SU-DHL-6 (cell line): ENCODE results near the gene FGD4.

Experiments
- H2AFZ ChIP-seq: fragments of 200-600 bp; sonication (generic); 2 replicates; pipeline ENCODE4 v1.6.1; 2014; ENCODE audit warnings: low read depth, mild to moderate bottlenecking, moderate library complexity, mixed read lengths, antibody characterized with exemption, low read length; ENCODE audit not compliant: severe bottlenecking
- H3F3A ChIP-seq: fragments of 200-600 bp; shearing (Covaris generic); 2 replicates; pipeline ENCODE4 v1.6.0; 2016; ENCODE audit warnings: antibody characterized with exemption, mild to moderate bottlenecking; ENCODE audit not compliant: insufficient read depth
- H3K27ac ChIP-seq: fragments of 200-600 bp; sonication (generic); 2 replicates; pipeline ENCODE4 v1.5.1; 2016; ENCODE audit warnings: low read depth, mild to moderate bottlenecking, low read length, moderate library complexity, mixed read lengths
- H3K27me3 ChIP-seq: fragments of 200-600 bp; sonication (generic), shearing (Covaris generic); 2 replicates; pipeline ENCODE4 v1.6.0; 2014; ENCODE audit warnings: mild to moderate bottlenecking, low read length
- H3K36me3 ChIP-seq: fragments of 200-600 bp; sonication (generic); 2 replicates; pipeline ENCODE4 v1.6.1; 2014; ENCODE audit warnings: mild to moderate bottlenecking, low read length, mixed read lengths
- H3K4me2 ChIP-seq: fragments of 300-600, 200-600 bp; shearing (Covaris generic), sonication (generic); 2 replicates; pipeline ENCODE4 v1.6.0; 2014; ENCODE audit warnings: low read length, low read depth, mild to moderate bottlenecking; ENCODE audit not compliant: poor library complexity, severe bottlenecking
- H3K4me3 ChIP-seq: fragments of 200-600 bp; sonication (generic); 2 replicates; pipeline ENCODE4 v1.5.1; 2014; ENCODE audit warnings: antibody characterized with exemption, low read length, mild to moderate bottlenecking, mixed read lengths; ENCODE audit not compliant: insufficient read depth, poor library complexity, severe bottlenecking
- H3K79me2 ChIP-seq: fragments of 200-600 bp; sonication (generic); 2 replicates; pipeline ENCODE4 v1.6.1; 2014; ENCODE audit warnings: mild to moderate bottlenecking, low read length, moderate library complexity; ENCODE audit not compliant: insufficient read depth
- H3K9ac ChIP-seq: fragments of 200-600 bp; sonication (generic); 2 replicates; pipeline ENCODE4 v1.7.0; 2014; ENCODE audit warnings: mild to moderate bottlenecking, low read length
- H3K9me2 ChIP-seq: fragments of 200-600 bp; sonication (generic); replicated peaks from 2 replicates; pipeline ENCODE4 v1.6.1; 2014; ENCODE audit warnings: low read length; ENCODE audit not compliant: insufficient read depth
- H3K9me3 ChIP-seq: fragments of 200-600 bp; sonication (generic); 2 replicates; pipeline ENCODE4 v1.6.1; 2014; ENCODE audit warnings: low read length, mixed read lengths; ENCODE audit not compliant: insufficient read depth
- H4K20me1 ChIP-seq: fragments of 200-600 bp; sonication (generic); 2 replicates; pipeline ENCODE4 v1.6.1; 2014; ENCODE audit warnings: low read depth, mild to moderate bottlenecking, antibody characterized with exemption, low read length, moderate library complexity, mixed read lengths
- CTCF ChIP-seq: fragments of 200-600 bp; sonication (generic); IDR thresholded peaks from one replicate; pipeline ENCODE4 v1.5.1; 2017; ENCODE audit warnings: antibody characterized with exemption, mild to moderate bottlenecking, low read length, moderate library complexity; ENCODE audit not compliant: insufficient read depth, poor library complexity, severe bottlenecking
- EZH2phosphoT487 ChIP-seq: fragments of 200-600 bp; sonication (generic), shearing (Covaris generic); conservative IDR thresholded peaks from 2 replicates; pipeline ENCODE4 v1.6.1; 2018; ENCODE audit warnings: mild to moderate bottlenecking, antibody characterized with exemption, low read length, moderate library complexity, mixed read lengths

The FGD4 gene

GRCh38 chr12:32444895-32445294, 45.5 kb downstream of the FGD4 start:
- H2AFZ ChIP-seq: no peak overlapping the region
- H3F3A ChIP-seq: no peaks in the 10 kb centered on the region
- no peaks in the 10 kb centered on the region for H4K20me1 ChIP-seq
- no peak overlapping the region for H3K9ac ChIP-seq
- H3K36me3 ChIP-seq: no peaks in the 10 kb centered on the region
- no peak overlapping the region for H3K4me3 ChIP-seq
- no peaks in the 10 kb centered on the region for H3K9me2 ChIP-seq
- no peaks in the 10 kb centered on the region for H3K27me3 ChIP-seq
- TF ChIP-seq CTCF (no peak), EZH2phosphoT487 (no peak)
- no peak overlapping the region for H3K4me2 ChIP-seq
- no peak overlapping the region for H3K27ac ChIP-seq
- no peaks in the 10 kb centered on the region for H3K79me2 ChIP-seq
- no peaks in the 10 kb centered on the region for H3K9me3 ChIP-seq

- H3K36me3 ChIP-seq: no peaks in the 10 kb centered on the region
- H3K4me3 ChIP-seq: no peak overlapping the region
- no peak overlapping the region for H3K9ac ChIP-seq
- no peaks in the 10 kb centered on the region for H3K79me2 ChIP-seq
- H2AFZ ChIP-seq: no peak overlapping the region
- H3F3A ChIP-seq: no peaks in the 10 kb centered on the region
- TF ChIP-seq CTCF (no peak), EZH2phosphoT487 (no peak)
- no peak overlapping the region for H3K27ac ChIP-seq
- no peaks in the 10 kb centered on the region for H4K20me1 ChIP-seq
- H3K27me3 ChIP-seq: no peaks in the 10 kb centered on the region
- no peaks in the 10 kb centered on the region for H3K9me3 ChIP-seq
- H3K9me2 ChIP-seq: no peaks in the 10 kb centered on the region
- no peak overlapping the region for H3K4me2 ChIP-seq
Observed at GRCh38 chr12:32445356-32445755, 46.0 kb downstream of the FGD4 start.

GRCh38 chr12:32446316-32447119, 47.2 kb downstream of the FGD4 start:
- Histone ChIP-seq H3K9ac (no peak overlapping the region), H3K27ac (no peak overlapping the region)

More at GRCh38 chr12:32446316-32447119, 47.2 kb downstream of the FGD4 start:
- no peaks in the 10 kb centered on the region for H3K36me3 ChIP-seq
- no peaks in the 10 kb centered on the region for H3F3A ChIP-seq
- H3K4me2 ChIP-seq: no peak overlapping the region
- H3K9me2 ChIP-seq: no peaks in the 10 kb centered on the region
- no peaks in the 10 kb centered on the region for H3K79me2 ChIP-seq
- H3K4me3 ChIP-seq: no peak overlapping the region
- TF ChIP-seq EZH2phosphoT487: no peak
- TF ChIP-seq CTCF: no peak
- no peaks in the 10 kb centered on the region for H4K20me1 ChIP-seq
- H3K27me3 ChIP-seq: no peaks in the 10 kb centered on the region
- no peak overlapping the region for H2AFZ ChIP-seq
- no peaks in the 10 kb centered on the region for H3K9me3 ChIP-seq
